MM.1S (cell line): ENCODE data around the gene UGT1A7.
"Not testable (repeated sequence)": the region's sequence is repeated elsewhere in the genome, so short reads cannot be mapped to it uniquely, and the experiment has no call there.

Experiments used
- DNase-seq: peaks from one replicate; pipeline ENCODE4 v3.0.0-alpha.2; 2015
- H2AFZ ChIP-seq: fragments of 300-600 bp; sonication (generic); 2 replicates; pipeline ENCODE4 v1.6.0; 2016; ENCODE audit warnings: antibody characterized with exemption, low read length
- H3F3A ChIP-seq: fragments of 300-600 bp; sonication (generic); 2 replicates; pipeline ENCODE4 v1.6.1; 2016; ENCODE audit warnings: mild to moderate bottlenecking, antibody characterized with exemption, low read length, moderate library complexity, mixed read lengths; ENCODE audit not compliant: insufficient read depth
- H3K27ac ChIP-seq: fragments of 300-600 bp; sonication (generic); 2 replicates; pipeline ENCODE4 v1.5.1; 2016; ENCODE audit warnings: mild to moderate bottlenecking, low read length
- H3K27me3 ChIP-seq: fragments of 300-600 bp; sonication (generic); replicated peaks from 2 replicates; pipeline ENCODE4 v1.6.0; 2016; ENCODE audit warnings: low read length; ENCODE audit not compliant: insufficient read depth
- H3K36me3 ChIP-seq: fragments of 300-600 bp; sonication (generic); replicated peaks from 2 replicates; pipeline ENCODE4 v1.6.1; 2016; ENCODE audit warnings: mild to moderate bottlenecking, low read length, mixed read lengths; ENCODE audit not compliant: insufficient read depth
- H3K4me1 ChIP-seq: fragments of 300-600 bp; sonication (generic); 2 replicates; pipeline ENCODE4 v1.6.1; 2016; ENCODE audit warnings: low read length, mixed read lengths
- H3K4me2 ChIP-seq: fragments of 300-600 bp; sonication (generic); 2 replicates; pipeline ENCODE4 v1.6.0; 2016; ENCODE audit warnings: low read depth, low read length
- H3K4me3 ChIP-seq: fragments of 300-600 bp; sonication (generic); 2 replicates; pipeline ENCODE4 v1.5.1; 2016; ENCODE audit warnings: low read length, mixed read lengths
- H3K79me2 ChIP-seq: fragments of 300-600 bp; sonication (generic); 2 replicates; pipeline ENCODE4 v1.6.1; 2016; ENCODE audit warnings: mixed run types, low read length, mixed read lengths
- H3K9ac ChIP-seq: fragments of 300-600 bp; sonication (generic); 2 replicates; pipeline ENCODE4 v1.6.1; 2016; ENCODE audit warnings: low read length, mixed read lengths
- H3K9me2 ChIP-seq: fragments of 300-600 bp; sonication (generic); replicated peaks from 2 replicates; pipeline ENCODE4 v1.6.1; 2016; ENCODE audit warnings: mild to moderate bottlenecking, low read length, mixed read lengths; ENCODE audit not compliant: insufficient read depth
- H3K9me3 ChIP-seq: fragments of 300-600 bp; sonication (generic); replicated peaks from 2 replicates; pipeline ENCODE4 v1.6.1; 2016; ENCODE audit warnings: mild to moderate bottlenecking, low read length, mixed read lengths; ENCODE audit not compliant: insufficient read depth
- H4K20me1 ChIP-seq: fragments of 300-600 bp; sonication (generic); 2 replicates; pipeline ENCODE4 v1.6.1; 2016; ENCODE audit warnings: mild to moderate bottlenecking, low read length, moderate library complexity, mixed read lengths; ENCODE audit not compliant: insufficient read depth
- EZH2 ChIP-seq: fragments of 300-600 bp; sonication (generic); optimal IDR thresholded peaks from 2 replicates; pipeline ENCODE3; 2017; ENCODE audit warnings: low read depth, mild to moderate bottlenecking, antibody characterized with exemption, low read length, mixed read lengths
- EZH2phosphoT487 ChIP-seq: fragments of 300-600 bp; sonication (generic); IDR thresholded peaks from 2 replicates; pipeline ENCODE4 v1.6.1; 2018; ENCODE audit warnings: antibody characterized with exemption, low read length
- TF ChIP-seq, protein P1 (sequence below): fragments of 300-600 bp; sonication (generic); IDR thresholded peaks from 2 replicates; pipeline ENCODE4 v1.5.1; 2016; ENCODE audit warnings: antibody characterized with exemption, low read length, mixed read lengths

Gene UGT1A7

DNA sequence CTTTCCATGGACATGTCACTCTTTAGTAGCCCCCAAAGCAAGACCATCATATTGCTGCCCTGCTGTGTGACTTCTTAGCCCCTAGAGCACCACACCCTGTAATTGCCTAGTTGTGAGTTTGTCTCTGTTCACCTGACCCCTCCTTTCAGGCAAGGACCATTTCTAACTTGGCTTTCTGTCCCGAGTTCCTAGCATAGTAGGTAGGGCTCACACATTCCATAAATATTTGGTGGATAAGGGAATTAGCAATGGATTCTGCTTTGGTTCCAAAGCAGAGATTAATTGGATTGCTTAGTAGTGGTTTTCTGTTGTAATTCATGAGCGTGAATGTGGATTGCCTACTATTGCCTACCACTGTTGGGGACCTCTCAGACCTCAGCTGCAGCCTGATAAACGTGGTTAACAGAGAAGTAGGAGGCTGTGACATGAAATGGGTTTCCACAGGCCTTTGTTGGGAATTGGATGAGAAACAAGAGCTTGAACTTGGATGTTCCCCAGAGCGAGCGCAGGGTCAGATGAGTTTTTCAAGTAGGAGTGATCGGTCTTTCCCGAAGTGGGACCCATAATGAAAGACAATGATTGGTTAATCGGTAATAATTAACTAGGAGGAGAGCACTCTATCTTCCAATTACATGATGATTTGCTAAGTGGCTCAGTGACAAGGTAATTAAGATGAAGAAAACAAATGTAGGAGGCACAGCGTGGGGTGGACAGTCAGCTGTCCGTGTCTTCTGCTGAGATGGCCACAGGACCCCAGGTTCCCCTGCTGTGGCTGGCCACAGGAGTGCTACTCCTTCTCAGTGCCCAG, 65.0 kb downstream of the UGT1A7 start:
- DNase-seq = no peak
- Histone ChIP-seq H2AFZ (no peak overlapping the region), H3K9me2 (no peaks in the 10 kb centered on the region), H4K20me1 (no peaks in the 10 kb centered on the region), H3K79me2 (no peaks in the 10 kb centered on the region), H3K27me3 (no peaks in the 10 kb centered on the region), H3K27ac (no peak overlapping the region), H3F3A (no peaks in the 10 kb centered on the region), H3K36me3 (no peaks in the 10 kb centered on the region), H3K4me2 (no peak overlapping the region), H3K9me3 (no peaks in the 10 kb centered on the region), H3K9ac (no peak overlapping the region), H3K4me1 (no peaks in the 10 kb centered on the region), H3K4me3 (no peak overlapping the region)
- TF ChIP-seq, protein P1, sequence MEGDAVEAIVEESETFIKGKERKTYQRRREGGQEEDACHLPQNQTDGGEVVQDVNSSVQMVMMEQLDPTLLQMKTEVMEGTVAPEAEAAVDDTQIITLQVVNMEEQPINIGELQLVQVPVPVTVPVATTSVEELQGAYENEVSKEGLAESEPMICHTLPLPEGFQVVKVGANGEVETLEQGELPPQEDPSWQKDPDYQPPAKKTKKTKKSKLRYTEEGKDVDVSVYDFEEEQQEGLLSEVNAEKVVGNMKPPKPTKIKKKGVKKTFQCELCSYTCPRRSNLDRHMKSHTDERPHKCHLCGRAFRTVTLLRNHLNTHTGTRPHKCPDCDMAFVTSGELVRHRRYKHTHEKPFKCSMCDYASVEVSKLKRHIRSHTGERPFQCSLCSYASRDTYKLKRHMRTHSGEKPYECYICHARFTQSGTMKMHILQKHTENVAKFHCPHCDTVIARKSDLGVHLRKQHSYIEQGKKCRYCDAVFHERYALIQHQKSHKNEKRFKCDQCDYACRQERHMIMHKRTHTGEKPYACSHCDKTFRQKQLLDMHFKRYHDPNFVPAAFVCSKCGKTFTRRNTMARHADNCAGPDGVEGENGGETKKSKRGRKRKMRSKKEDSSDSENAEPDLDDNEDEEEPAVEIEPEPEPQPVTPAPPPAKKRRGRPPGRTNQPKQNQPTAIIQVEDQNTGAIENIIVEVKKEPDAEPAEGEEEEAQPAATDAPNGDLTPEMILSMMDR = no peak

DNA sequence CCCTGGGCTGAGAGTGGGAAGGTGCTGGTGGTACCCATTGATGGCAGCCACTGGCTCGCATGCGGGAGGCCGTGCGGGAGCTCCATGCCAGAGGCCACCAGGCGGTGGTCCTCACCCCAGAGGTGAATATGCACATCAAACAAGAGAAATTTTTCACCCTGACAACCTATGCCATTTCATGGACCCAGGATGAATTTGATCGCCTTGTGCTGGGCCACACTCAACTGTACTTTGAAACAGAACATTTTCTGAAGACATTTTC, 65.5 kb downstream of the UGT1A7 start:
- Histone ChIP-seq H3K4me1 (no peaks in the 10 kb centered on the region), H3K36me3 (no peaks in the 10 kb centered on the region), H2AFZ (no peak overlapping the region), H3K4me2 (no peak overlapping the region), H3K4me3 (no peak overlapping the region), H3K27ac (no peak overlapping the region), H4K20me1 (no peaks in the 10 kb centered on the region), H3K27me3 (no peaks in the 10 kb centered on the region), H3K9me3 (no peaks in the 10 kb centered on the region), H3K9ac (no peak overlapping the region), H3K9me2 (no peaks in the 10 kb centered on the region), H3F3A (no peaks in the 10 kb centered on the region), H3K79me2 (no peaks in the 10 kb centered on the region)
- DNase-seq = no peak
- TF ChIP-seq, protein P1 = no peak
- TF ChIP-seq EZH2phosphoT487 (no peak), EZH2 (no peak)

DNA sequence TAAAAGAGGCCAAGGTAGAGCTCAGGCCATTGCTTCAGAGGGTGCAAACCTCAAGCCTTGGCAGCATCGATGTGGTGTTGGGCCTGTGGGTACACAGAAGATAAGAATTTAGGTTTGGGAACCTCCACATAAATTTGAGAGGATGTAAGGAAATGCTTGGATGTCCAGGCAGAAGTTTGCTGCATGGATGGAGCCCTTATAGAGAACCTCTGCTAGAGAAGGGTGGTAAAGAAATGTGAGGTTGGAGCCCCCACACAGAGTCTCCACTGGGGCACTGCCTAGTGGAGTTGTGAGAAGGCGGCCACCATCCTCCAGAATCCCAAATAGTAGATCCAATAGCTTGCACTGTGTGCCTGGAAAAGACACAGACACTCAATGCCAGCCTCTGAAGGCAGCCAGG, 69.0 kb downstream of the UGT1A7 start:
- not testable (repeated sequence) for H3K79me2 ChIP-seq, H3K4me3 ChIP-seq, H3K27me3 ChIP-seq, H4K20me1 ChIP-seq, H3K36me3 ChIP-seq, H3K9me2 ChIP-seq, H3K9me3 ChIP-seq, H3F3A ChIP-seq, H3K27ac ChIP-seq, H2AFZ ChIP-seq, DNase-seq, H3K4me2 ChIP-seq, H3K9ac ChIP-seq, H3K4me1 ChIP-seq

DNA sequence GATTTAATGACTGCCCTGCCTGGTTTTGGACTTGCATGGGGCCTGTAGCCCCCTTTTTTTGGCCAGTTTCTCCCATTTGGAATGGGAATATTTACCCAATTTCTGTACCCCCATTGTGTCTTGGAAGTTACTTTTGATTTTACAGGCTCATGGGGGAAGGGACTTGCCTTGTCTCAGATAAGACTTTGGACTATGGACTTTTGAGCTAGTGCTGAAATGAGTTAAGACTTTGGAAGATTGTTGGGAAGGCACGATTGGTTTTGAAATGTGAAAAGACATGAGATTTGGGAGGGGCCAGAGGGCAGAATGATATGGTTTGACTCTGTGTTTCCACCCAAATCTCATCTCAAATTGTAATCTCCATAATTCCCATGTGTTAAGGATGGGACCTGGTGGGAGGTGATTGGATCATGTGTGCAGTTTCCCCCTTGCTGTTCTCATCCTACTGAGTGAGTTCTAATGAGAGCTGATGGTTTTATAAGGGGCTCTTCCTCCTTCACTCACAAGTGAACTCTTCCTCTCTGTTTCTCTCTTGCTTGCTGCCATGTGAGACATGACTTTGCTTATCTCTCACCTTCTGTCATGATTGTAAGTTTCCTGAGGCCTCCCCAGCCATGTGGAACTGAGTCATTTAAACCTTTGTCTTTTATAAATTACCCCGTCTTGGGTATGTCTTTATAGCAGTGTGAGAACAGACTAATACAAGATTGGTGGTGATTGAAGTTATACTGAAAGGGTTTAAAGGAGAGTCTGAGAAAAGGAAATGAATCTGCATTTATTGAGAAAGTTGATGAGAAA, 69.7 kb downstream of the UGT1A7 start:
- DNase-seq, H3K4me3 ChIP-seq, H3K4me2 ChIP-seq, H3K79me2 ChIP-seq, H4K20me1 ChIP-seq, H3K9me2 ChIP-seq, H3K9me3 ChIP-seq, H3F3A ChIP-seq, H3K27ac ChIP-seq, H3K4me1 ChIP-seq, H3K27me3 ChIP-seq, H3K9ac ChIP-seq, H3K36me3 ChIP-seq, H2AFZ ChIP-seq: not testable (repeated sequence)
